ENCODE results near the gene PSMA7. TPM values are rescaled to one million over a fixed set of nuclear protein-coding genes. Genes with fewer than 3 reads are reported as not detected.
A peak's percentile ranks its signal among the peaks of the same experiment; 100 is the strongest.

Gene PSMA7
- total and polyA plus RNA-seq, 2 of the 8 experiments (the other 6 are each of a cell fraction or from before 2014, with no cell fraction given) = 361 to 648 TPM

GRCh38 chr20:62121776-62122653 lies 21.2 kb downstream of the PSMA7 start, which contains the start of gene LSM14B (continued):
- TF ChIP-seq CEBPB (IDR thresholded peaks at IDR 0.05; ENCODE audit: low read depth, low read length) (no peak), SRF (IDR thresholded peaks at IDR 0.05; ENCODE audit: low read depth, low read length) (0 out of 2 replicates have a peak, but pooled peaks have one; percentile 3), HDAC2 (IDR thresholded peaks at IDR 0.05; ENCODE audit: borderline replicate concordance in 1 of 2, low read depth in 2 of 2, low read length in 2 of 2) (peak; percentile 88 to 94; a peak in 2 of 4 replicates), MAX (IDR thresholded peaks at IDR 0.05) (peak; percentile 42; the same call in 1 of the 2 replicates), KDM4A (IDR thresholded peaks at IDR 0.05; ENCODE audit: low read depth, low read length, severe bottlenecking) (peak; percentile 41), SIN3A (conservative IDR thresholded peaks at IDR 0.05 in 1 of 2, IDR thresholded peaks at IDR 0.05 in 1 of 2; ENCODE audit: low read depth in 1 of 2, low read length in 2 of 2) (peak in 1 of 2 experiments; percentile 40; a peak in 1 of 4 replicates), TAF1 (IDR thresholded peaks at IDR 0.05; ENCODE audit: low read depth, low read length) (peak; percentile 72), SP4 (IDR thresholded peaks at IDR 0.05; ENCODE audit: low read length) (no peak), TAF7 (optimal IDR thresholded peaks at IDR 0.05; ENCODE audit: borderline replicate concordance, low read depth, low read length) (no peak), CREB1 (IDR thresholded peaks at IDR 0.05) (peak; percentile 50), NRF1 (IDR thresholded peaks at IDR 0.05; ENCODE audit: low read depth, low read length) (peak; percentile 22; the same call in 1 of the 2 replicates), EP300 (IDR thresholded peaks at IDR 0.05; ENCODE audit: borderline replicate concordance in 1 of 2, low read depth in 2 of 2, low read length in 2 of 2) (peak in 1 of 2 experiments; percentile 29; a peak in 1 of 3 replicates), KDM1A (IDR thresholded peaks at IDR 0.05; ENCODE audit: borderline replicate concordance, low read length) (no peak), RXRA (IDR thresholded peaks at IDR 0.05; ENCODE audit: insufficient read depth, low read depth, low read length) (no peak), EGR1 (IDR thresholded peaks at IDR 0.05; ENCODE audit: borderline replicate concordance, low read depth, low read length) (peak; percentile 79)
